GM12878 (cell line): ENCODE measurements around the gene DUSP14. TPM values are rescaled to one million over a fixed set of nuclear protein-coding genes. Genes with fewer than 3 reads are reported as not detected.

Experiments
- ATAC-seq: fragments of 200-7000 bp; cut with Tn5 transposase; 3 replicates; pipeline ENCODE4 v1.9.1; 2020; ENCODE audit warnings: mild to moderate bottlenecking, moderate library complexity
- BruUV-seq: library from RNA; stranded (reverse); fragments of 400-500 nt; replicated peaks from 2 replicates; lab custom pipeline; 2021; lab: Mats Ljungman, UMichigan
- CTCF ChIA-PET: fragments of 300-600 bp; sonication (Branson Sonifier 250); formaldehyde crosslinking; extraction: SDS; loops from one replicate; lab custom pipeline; 2021; ENCODE audit warnings: inconsistent platforms; lab: Yijun Ruan, JAX
- POLR2A ChIA-PET: fragments of 350-600 bp; formaldehyde crosslinking; extraction: SDS; loops from one replicate; lab custom pipeline; 2021; ENCODE audit warnings: inconsistent platforms; lab: Charles Lee
- RAD21 ChIA-PET: fragments of 300-600 bp; sonication (Branson Sonifier 250); formaldehyde crosslinking; loops from one replicate; lab custom pipeline; 2023; ENCODE audit warnings: antibody characterized with exemption; ENCODE audit not compliant: unreplicated experiment; lab: Charles Lee
- SMC1A ChIA-PET: fragments of 300-600 bp; sonication (Branson Sonifier 250); formaldehyde crosslinking; loops from one replicate; lab custom pipeline; 2023; ENCODE audit not compliant: unreplicated experiment, uncharacterized antibody; lab: Charles Lee
- DNase-seq: peaks from one replicate; pipeline ENCODE4 v3.0.0-alpha.2; 2011; ENCODE audit warnings: low read depth, low spot score
- FAIRE-seq: peaks from 3 replicates; lab custom pipeline; 2011; peaks lifted over from hg19 to GRCh38; lab: Jason Lieb, UNC
- H2AFZ ChIP-seq: 2 replicates; pipeline ENCODE4 v1.6.0; 2011; ENCODE audit warnings: low read depth, low read length, control low read depth; ENCODE audit not compliant: control insufficient read depth
- H3K27ac ChIP-seq: 2 replicates; pipeline ENCODE4 v1.5.1; 2011; ENCODE audit warnings: control low read depth; ENCODE audit not compliant: control insufficient read depth, insufficient read depth
- H3K27me3 ChIP-seq, 2 experiments: replicated peaks in 1 of 2; 2 replicates each; pipeline versions ENCODE4 v1.6.0 to v1.6.1; 2011; ENCODE audit warnings: low read length in 1 of 2; ENCODE audit not compliant: control insufficient read depth in 2 of 2, insufficient read depth in 2 of 2
- H3K36me3 ChIP-seq, 2 experiments: 2 replicates each; pipeline ENCODE4 v1.5.1; 2011; ENCODE audit warnings: low read length in 1 of 2; ENCODE audit not compliant: control insufficient read depth in 2 of 2, insufficient read depth in 2 of 2
- H3K4me1 ChIP-seq: 2 replicates; pipeline ENCODE4 v1.6.1; 2011; ENCODE audit warnings: mild to moderate bottlenecking, low read length, moderate library complexity, mixed read lengths; ENCODE audit not compliant: control insufficient read depth, insufficient read depth
- H3K4me2 ChIP-seq: 2 replicates; pipeline ENCODE4 v1.6.0; 2011; ENCODE audit warnings: control low read depth; ENCODE audit not compliant: control insufficient read depth, insufficient read depth
- H3K4me3 ChIP-seq: fragments of 200-600 bp; sonication (generic); 2 replicates; pipeline ENCODE4 v1.5.1; 2016
- H3K79me2 ChIP-seq: 2 replicates; pipeline ENCODE4 v1.6.0; 2011; ENCODE audit warnings: low read length; ENCODE audit not compliant: control insufficient read depth, insufficient read depth
- H3K9ac ChIP-seq: 2 replicates; pipeline ENCODE4 v1.8.0; 2011; ENCODE audit warnings: low read length, control low read depth, mixed read lengths; ENCODE audit not compliant: control insufficient read depth, insufficient read depth
- H3K9me3 ChIP-seq: replicated peaks from 3 replicates; pipeline ENCODE4 v1.5.1; 2011; ENCODE audit warnings: mild to moderate bottlenecking, low read length; ENCODE audit not compliant: control insufficient read depth, insufficient read depth
- H4K20me1 ChIP-seq: 2 replicates; pipeline ENCODE4 v1.6.0; 2011; ENCODE audit not compliant: control insufficient read depth, insufficient read depth
- BCLAF1 ChIP-seq: fragments of 450-650 bp; IDR thresholded peaks from 2 replicates; pipeline ENCODE4 v1.6.1; 2017; ENCODE audit warnings: antibody characterized with exemption, mild to moderate bottlenecking, moderate library complexity
- CREB1 ChIP-seq: IDR thresholded peaks from 2 replicates; pipeline ENCODE4 v1.6.1; 2012; ENCODE audit warnings: low read depth, mild to moderate bottlenecking, inconsistent platforms
- MXI1 ChIP-seq: fragments of 150-350 bp; IDR thresholded peaks from 2 replicates; pipeline ENCODE4 v1.6.1; 2011; ENCODE audit warnings: low read depth, mild to moderate bottlenecking, inconsistent platforms, low read length, improper control_type of control experiment
- NR2C1 ChIP-seq: fragments of 450-650 bp; IDR thresholded peaks from 2 replicates; pipeline ENCODE4 v1.6.1; 2017; ENCODE audit warnings: antibody characterized with exemption, mild to moderate bottlenecking, moderate library complexity
- PRDM15 ChIP-seq: fragments of 450-650 bp; formaldehyde crosslinking; IDR thresholded peaks from 2 replicates; pipeline ENCODE4 v1.4.0; 2020; ENCODE audit warnings: mild to moderate bottlenecking, moderate library complexity
- SP1 ChIP-seq: IDR thresholded peaks from one replicate; pipeline ENCODE4 v1.6.1; 2011; ENCODE audit warnings: low read depth, low read length
- USF1 ChIP-seq: IDR thresholded peaks from 2 replicates; pipeline ENCODE4 v1.6.1; 2011; ENCODE audit warnings: borderline replicate concordance, low read depth, mild to moderate bottlenecking, moderate library complexity, mixed read lengths, low read length; ENCODE audit not compliant: insufficient read depth; ENCODE audit errors: extremely low read length
- WGBS: methylation state at CpG from one replicate; pipeline ENCODE4 v1.1.6; 2016; ENCODE audit warnings: low lambda C conversion rate; ENCODE audit not compliant: insufficient replicate concordance, insufficient coverage; ENCODE audit errors: missing lambda C conversion rate; 5-methylcytosine and 5-hydroxymethylcytosine counted together
- in situ Hi-C: fragments of 300-500 bp; cut with MboI; formaldehyde crosslinking; loops from 9 replicates; pipeline ENCODE4 v1.14.3; 2018; ENCODE audit warnings: mixed read lengths
- intact Hi-C: fragments of 100-400 bp; cut with micrococcal nuclease; formaldehyde crosslinking; loops from one replicate; pipeline ENCODE4 v1.14.2; 2022; ENCODE audit not compliant: unreplicated experiment
- polyA plus RNA-seq, 11 experiments: library from polyadenylated mRNA; depleted of rRNA in 4 of 11; unstranded in 6 of 11; stranded (reverse) in 5 of 11; fragments of >200 nt; fragmentation: Nextera tagmentation in 4 of 11; fragmentation: Illumina TruSeq in 1 of 11; extraction: Ambion mirVana in 4 of 11; extraction: Trizol in 1 of 11; gene quantifications; 1 replicate in 1 of 11; 2 replicates in 10 of 11; pipeline versions ENCODE4 v1.2.1 to v1.2.3, GENCODE V29; 2011 to 2016; ENCODE audit warnings: inconsistent platforms in 2 of 11, missing spikeins in 2 of 11, low read depth in 1 of 11
- total RNA-seq, 4 experiments: library from RNA; depleted of rRNA in 3 of 4; stranded (reverse); fragments of >200 nt in 3 of 4; fragmentation: Illumina TruSeq in 1 of 4; extraction: Trizol in 1 of 4; gene quantifications; 2 replicates each; pipeline versions ENCODE4 v1.2.1 to v1.2.3, GENCODE V29; 2013 to 2021
- TF ChIP-seq, protein P1 (sequence below): IDR thresholded peaks from 2 replicates; pipeline ENCODE4 v1.6.1; 2011; ENCODE audit warnings: borderline replicate concordance, low read depth, mild to moderate bottlenecking, moderate library complexity, low read length; ENCODE audit not compliant: insufficient read depth, poor library complexity, severe bottlenecking
- TF ChIP-seq, protein P2 (sequence below): fragments of 450-650 bp; IDR thresholded peaks from 2 replicates; pipeline ENCODE4 v1.6.1; 2016; ENCODE audit warnings: mild to moderate bottlenecking, moderate library complexity, borderline replicate concordance

The DUSP14 gene
- total and polyA plus RNA-seq, 10 of the 15 experiments (the other 5 are each of a cell fraction or from before 2014, with no cell fraction given), result 14.5 to 36.5 (median 24.4) TPM

- Histone ChIP-seq H3K36me3 (peaks cover 2 to 6% of the 10 kb centered on the region in 2 experiments), H3K27ac (no peak overlapping the region), H2AFZ (no peak overlapping the region), H3K27me3 (no peaks in the 10 kb centered on the region), H3K9ac (no peak overlapping the region), H3K79me2 (no peaks in the 10 kb centered on the region; the same call in 1 of the 2 replicates), H3K4me1 (no peaks in the 10 kb centered on the region), H3K9me3 (no peaks in the 10 kb centered on the region), H3K4me3 (no peak overlapping the region), H4K20me1 (no peaks in the 10 kb centered on the region), H3K4me2 (no peak overlapping the region)
- ChIA-PET CTCF (interaction anchor here (1.1 kb wide), 1 partner anchor 63 kb away, joined by 3 read pairs; the partner anchor contains the start of gene SYNRG), RAD21 (no interaction called here), SMC1A (interaction anchor here (0.6 to 1.8 kb wide), 4 partner anchors 11 to 173 kb away, joined by 3 to 4 read pairs (median 3); no protein-coding TSS in a partner anchor), POLR2A (interaction anchor here (0.6 kb wide), 1 partner anchor 193 kb away, joined by 3 read pairs; no protein-coding TSS in a partner anchor)
- ATAC-seq (no peak), FAIRE-seq (no peak), DNase-seq (no peak)
- no TSS peak for BruUV-seq
- intact Hi-C loops (no loop called here), in situ Hi-C loops (no loop called here)
- 78% methylated on average over 3 of the region's 3 CpGs for WGBS
- TF ChIP-seq, protein P1, sequence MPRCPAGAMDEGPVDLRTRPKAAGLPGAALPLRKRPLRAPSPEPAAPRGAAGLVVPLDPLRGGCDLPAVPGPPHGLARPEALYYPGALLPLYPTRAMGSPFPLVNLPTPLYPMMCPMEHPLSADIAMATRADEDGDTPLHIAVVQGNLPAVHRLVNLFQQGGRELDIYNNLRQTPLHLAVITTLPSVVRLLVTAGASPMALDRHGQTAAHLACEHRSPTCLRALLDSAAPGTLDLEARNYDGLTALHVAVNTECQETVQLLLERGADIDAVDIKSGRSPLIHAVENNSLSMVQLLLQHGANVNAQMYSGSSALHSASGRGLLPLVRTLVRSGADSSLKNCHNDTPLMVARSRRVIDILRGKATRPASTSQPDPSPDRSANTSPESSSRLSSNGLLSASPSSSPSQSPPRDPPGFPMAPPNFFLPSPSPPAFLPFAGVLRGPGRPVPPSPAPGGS, result no peak
- TF ChIP-seq SP1, result no peak
- no peak for TF ChIP-seq PRDM15 (CRISPR knock-in tag)
- TF ChIP-seq CREB1, result no peak
- TF ChIP-seq NR2C1, result no peak
- TF ChIP-seq MXI1, result no peak
- TF ChIP-seq BCLAF1, result no peak
- TF ChIP-seq, protein P2, sequence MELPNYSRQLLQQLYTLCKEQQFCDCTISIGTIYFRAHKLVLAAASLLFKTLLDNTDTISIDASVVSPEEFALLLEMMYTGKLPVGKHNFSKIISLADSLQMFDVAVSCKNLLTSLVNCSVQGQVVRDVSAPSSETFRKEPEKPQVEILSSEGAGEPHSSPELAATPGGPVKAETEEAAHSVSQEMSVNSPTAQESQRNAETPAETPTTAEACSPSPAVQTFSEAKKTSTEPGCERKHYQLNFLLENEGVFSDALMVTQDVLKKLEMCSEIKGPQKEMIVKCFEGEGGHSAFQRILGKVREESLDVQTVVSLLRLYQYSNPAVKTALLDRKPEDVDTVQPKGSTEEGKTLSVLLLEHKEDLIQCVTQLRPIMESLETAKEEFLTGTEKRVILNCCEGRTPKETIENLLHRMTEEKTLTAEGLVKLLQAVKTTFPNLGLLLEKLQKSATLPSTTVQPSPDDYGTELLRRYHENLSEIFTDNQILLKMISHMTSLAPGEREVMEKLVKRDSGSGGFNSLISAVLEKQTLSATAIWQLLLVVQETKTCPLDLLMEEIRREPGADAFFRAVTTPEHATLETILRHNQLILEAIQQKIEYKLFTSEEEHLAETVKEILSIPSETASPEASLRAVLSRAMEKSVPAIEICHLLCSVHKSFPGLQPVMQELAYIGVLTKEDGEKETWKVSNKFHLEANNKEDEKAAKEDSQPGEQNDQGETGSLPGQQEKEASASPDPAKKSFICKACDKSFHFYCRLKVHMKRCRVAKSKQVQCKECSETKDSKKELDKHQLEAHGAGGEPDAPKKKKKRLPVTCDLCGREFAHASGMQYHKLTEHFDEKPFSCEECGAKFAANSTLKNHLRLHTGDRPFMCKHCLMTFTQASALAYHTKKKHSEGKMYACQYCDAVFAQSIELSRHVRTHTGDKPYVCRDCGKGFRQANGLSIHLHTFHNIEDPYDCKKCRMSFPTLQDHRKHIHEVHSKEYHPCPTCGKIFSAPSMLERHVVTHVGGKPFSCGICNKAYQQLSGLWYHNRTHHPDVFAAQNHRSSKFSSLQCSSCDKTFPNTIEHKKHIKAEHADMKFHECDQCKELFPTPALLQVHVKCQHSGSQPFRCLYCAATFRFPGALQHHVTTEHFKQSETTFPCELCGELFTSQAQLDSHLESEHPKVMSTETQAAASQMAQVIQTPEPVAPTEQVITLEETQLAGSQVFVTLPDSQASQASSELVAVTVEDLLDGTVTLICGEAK, result no peak
- no peak for TF ChIP-seq USF1
Measured at GRCh38 chr17:37546302-37546701, 56.6 kb downstream of the DUSP14 start.
